Brain microvascular endothelial cell (primary cell): Measurements from ENCODE around the gene ZSWIM8.
"Not testable (repeated sequence)": the region's sequence is repeated elsewhere in the genome, so short reads cannot be mapped to it uniquely, and the experiment has no call there.

Experiments used
- DNase-seq: peaks from one replicate; pipeline ENCODE4 v3.0.0-alpha.2; 2020
- H3K27ac ChIP-seq: fragments of 250-450 bp; sonication (Bioruptor Pico); 2 replicates; pipeline ENCODE4 v1.5.1; 2020; ENCODE audit warnings: mild to moderate bottlenecking, moderate library complexity
- H3K27me3 ChIP-seq: fragments of 250-450 bp; sonication (Bioruptor Pico); replicated peaks from 2 replicates; pipeline ENCODE4 v1.5.1; 2020; ENCODE audit warnings: mild to moderate bottlenecking
- H3K36me3 ChIP-seq: fragments of 250-450 bp; sonication (Bioruptor Pico); replicated peaks from 2 replicates; pipeline ENCODE4 v1.5.1; 2020; ENCODE audit warnings: mild to moderate bottlenecking
- H3K4me3 ChIP-seq: 2 replicates; pipeline ENCODE4 v1.5.1; 2011; ENCODE audit warnings: low read depth, mild to moderate bottlenecking, control low read depth, low read length, moderate library complexity
- in situ Hi-C: cut with HindIII; loops from 2 replicates; pipeline ENCODE4 v1.10.0; 2017; ENCODE audit warnings: low sequenced_read_pairs, low pct_ligation_motif_present
- TF ChIP-seq, protein P1 (sequence below): IDR thresholded peaks from 2 replicates; pipeline ENCODE4 v1.5.1; 2011; ENCODE audit warnings: low read depth, mild to moderate bottlenecking, moderate library complexity, low read length, control low read depth, inconsistent platforms; ENCODE audit errors: missing control alignments

Gene ZSWIM8

DNA sequence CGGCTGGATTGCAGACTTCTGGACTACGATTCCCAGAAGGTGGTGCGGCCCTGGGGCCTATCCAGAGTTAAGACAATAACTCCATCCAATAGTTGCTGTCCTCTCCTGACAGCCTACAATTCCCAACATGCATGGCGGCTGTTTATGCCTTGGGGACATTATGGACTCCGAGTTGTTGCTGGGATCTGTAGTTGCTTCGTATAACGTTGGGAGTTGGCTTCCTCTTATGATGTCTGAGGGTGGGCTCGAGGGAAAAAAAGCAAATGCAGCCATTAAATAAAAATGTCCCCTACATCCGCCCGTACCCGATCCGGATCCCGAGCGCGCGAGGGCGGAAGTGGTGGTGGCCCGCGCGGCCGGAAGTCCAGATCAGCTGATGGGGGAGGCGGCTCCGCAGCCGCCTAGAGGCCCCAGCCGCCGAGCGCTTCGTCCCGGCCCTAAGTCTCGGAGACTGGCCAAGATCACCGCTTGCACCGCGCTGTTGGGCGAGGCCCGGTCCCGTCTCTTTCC, at the start of gene ZSWIM8:
Gene ZSWIM8, plus strand, starts transcription at position 396 of the 510 bp plus-strand sequence. CDS start 273 bp downstream, outside the sequence.
- TF ChIP-seq, protein P1, sequence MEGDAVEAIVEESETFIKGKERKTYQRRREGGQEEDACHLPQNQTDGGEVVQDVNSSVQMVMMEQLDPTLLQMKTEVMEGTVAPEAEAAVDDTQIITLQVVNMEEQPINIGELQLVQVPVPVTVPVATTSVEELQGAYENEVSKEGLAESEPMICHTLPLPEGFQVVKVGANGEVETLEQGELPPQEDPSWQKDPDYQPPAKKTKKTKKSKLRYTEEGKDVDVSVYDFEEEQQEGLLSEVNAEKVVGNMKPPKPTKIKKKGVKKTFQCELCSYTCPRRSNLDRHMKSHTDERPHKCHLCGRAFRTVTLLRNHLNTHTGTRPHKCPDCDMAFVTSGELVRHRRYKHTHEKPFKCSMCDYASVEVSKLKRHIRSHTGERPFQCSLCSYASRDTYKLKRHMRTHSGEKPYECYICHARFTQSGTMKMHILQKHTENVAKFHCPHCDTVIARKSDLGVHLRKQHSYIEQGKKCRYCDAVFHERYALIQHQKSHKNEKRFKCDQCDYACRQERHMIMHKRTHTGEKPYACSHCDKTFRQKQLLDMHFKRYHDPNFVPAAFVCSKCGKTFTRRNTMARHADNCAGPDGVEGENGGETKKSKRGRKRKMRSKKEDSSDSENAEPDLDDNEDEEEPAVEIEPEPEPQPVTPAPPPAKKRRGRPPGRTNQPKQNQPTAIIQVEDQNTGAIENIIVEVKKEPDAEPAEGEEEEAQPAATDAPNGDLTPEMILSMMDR, result peak; percentile 12
- in situ Hi-C loops, result no loop called here

GRCh38 chr10:73740501-73741254, 44.7 kb upstream of the ZSWIM8 start:
- H3K27ac ChIP-seq, DNase-seq, H3K27me3 ChIP-seq, H3K36me3 ChIP-seq, in situ Hi-C loops, H3K4me3 ChIP-seq: not testable (repeated sequence)

More for the DNA sequence above, at the start of gene ZSWIM8:
- Histone ChIP-seq H3K4me3 (peak within 1 kb of the TSS; percentile 93), H3K27me3 (no peaks in the 10 kb centered on the region), H3K27ac (peak within 1 kb of the TSS; percentile 88), H3K36me3 (peaks cover 10% of the 10 kb centered on the region)
- DNase-seq, result peak; percentile 92

GRCh38 chr10:73742454-73742734, 43.0 kb upstream of the ZSWIM8 start:
- in situ Hi-C loops, result no loop called here
- peaks cover 7% of the 10 kb centered on the region for H3K36me3 ChIP-seq
- no peak for DNase-seq
- no peak overlapping the region for H3K4me3 ChIP-seq
- H3K27me3 ChIP-seq, result no peaks in the 10 kb centered on the region
- H3K27ac ChIP-seq, result no peak overlapping the region
- TF ChIP-seq, protein P1, result no peak

DNA sequence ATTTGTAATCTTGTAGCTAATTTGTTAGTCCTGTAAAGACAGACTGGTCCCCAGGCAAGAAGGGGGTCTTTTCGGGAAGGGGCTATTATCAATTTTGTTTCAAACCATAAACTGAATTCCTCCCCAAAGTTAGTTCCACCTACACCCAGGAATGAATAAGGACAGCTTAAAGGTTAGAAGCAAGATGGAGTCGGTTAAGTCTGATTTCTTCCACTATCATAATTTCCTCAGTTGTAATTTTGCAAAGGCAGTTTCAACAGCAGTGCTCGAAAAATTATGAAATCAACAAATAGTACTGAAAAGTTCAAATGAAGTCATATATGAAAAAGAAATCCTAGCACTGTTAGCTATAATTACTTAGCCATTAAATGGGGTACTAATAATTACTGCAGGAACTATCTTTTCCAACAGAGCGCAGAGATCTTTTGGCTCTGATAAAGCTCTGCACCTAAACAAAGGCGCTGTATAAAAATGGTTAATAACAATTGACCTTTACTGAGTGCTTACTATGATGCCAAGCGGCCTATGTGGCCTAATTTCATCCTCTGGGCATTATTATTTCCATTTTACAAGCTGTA, 42.0 kb upstream of the ZSWIM8 start:
- no peak for DNase-seq
- Histone ChIP-seq H3K4me3 (peak overlapping the region; percentile 90), H3K27me3 (no peaks in the 10 kb centered on the region), H3K27ac (peak overlapping the region; percentile 93), H3K36me3 (peaks cover 15% of the 10 kb centered on the region)
- in situ Hi-C loops, result no loop called here
- TF ChIP-seq, protein P1, result no peak

DNA sequence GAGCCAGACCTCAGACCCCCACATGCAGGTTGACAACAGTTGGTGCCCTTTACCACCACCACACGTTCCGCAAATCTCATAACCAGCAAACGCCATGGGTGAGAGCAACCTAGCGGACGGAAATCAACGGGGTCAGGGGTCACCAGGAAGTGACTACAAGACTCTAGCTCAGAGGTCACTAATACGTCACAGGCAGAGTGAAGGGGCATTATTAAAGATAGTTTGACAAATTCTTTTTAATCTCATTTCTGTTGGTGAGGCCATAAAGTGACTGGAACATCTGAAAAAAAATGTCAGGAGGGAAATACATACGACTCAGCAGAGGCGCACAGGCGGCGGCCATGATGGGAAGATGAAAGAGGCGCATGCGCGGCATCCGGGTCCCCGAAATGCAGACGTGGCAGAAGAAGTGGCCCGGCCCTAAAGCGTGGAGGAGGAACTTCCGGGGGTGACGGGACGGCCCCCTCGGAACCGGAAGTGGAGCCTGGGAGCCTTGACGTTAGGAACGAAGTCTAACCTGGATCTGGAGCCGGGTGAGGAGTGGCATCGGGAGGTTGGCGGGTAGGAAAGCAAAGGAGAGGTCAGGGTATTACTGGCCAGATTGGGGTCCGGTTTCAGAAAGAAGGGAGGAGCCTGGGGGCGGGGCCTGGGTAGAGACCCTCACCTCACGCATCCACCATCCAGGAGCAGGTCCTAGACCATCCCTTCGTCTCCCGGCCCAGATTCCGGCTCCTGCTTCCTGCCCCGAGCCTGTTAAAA, 41.3 kb upstream of the ZSWIM8 start, which contains the start of gene SEC24C:
Gene SEC24C, plus strand, starts transcription at position 468 of the 759 bp plus-strand sequence. CDS start 2,461 bp downstream, outside the sequence.
- Histone ChIP-seq H3K36me3 (peaks cover 22% of the 10 kb centered on the region), H3K27ac (peak within 1 kb of the TSS; percentile 93), H3K4me3 (peak within 1 kb of the TSS; percentile 90), H3K27me3 (no peaks in the 10 kb centered on the region)
- peak; percentile 94 for DNase-seq
- in situ Hi-C loops, result no loop called here
- TF ChIP-seq, protein P1, result peak; percentile 15

DNA sequence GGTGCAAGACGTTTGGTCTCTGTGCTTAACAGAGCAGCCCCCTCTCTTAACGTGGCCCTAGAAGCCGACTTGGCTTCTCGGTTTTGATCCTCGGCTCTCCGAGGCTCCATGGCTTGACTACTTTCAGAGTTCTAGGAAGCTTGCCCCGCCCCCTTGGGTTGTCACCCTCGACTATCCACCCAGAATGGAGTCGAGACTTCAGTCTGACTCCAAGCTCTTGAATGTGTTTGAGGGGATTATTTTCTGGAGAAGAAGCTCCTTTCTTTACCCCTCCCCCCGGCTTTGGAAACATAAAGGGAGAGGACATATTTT, 40.8 kb upstream of the ZSWIM8 start:
- Histone ChIP-seq H3K27me3 (no peaks in the 10 kb centered on the region), H3K36me3 (peaks cover 25% of the 10 kb centered on the region), H3K27ac (peak overlapping the region; percentile 93), H3K4me3 (peak overlapping the region; percentile 90)
- in situ Hi-C loops, result no loop called here
- TF ChIP-seq, protein P1, result no peak
- DNase-seq, result peak; percentile 76
